Gastroesophageal sphincter (tissue), 3 donors: ENCODE measurements around the gene SLC25A41.

Experiments
- POLR2A ChIP-seq, 2 donors: fragments of 450-650 bp; IDR thresholded peaks; one replicate each; pipeline ENCODE4 v1.6.1; 2017; ENCODE audit warnings: antibody characterized with exemption in 2 of 2, mild to moderate bottlenecking in 2 of 2, moderate library complexity in 1 of 2
- POLR2AphosphoS5 ChIP-seq: sonication (generic); formaldehyde crosslinking; IDR thresholded peaks from one replicate; pipeline ENCODE4 v1.6.1; 2017; ENCODE audit warnings: antibody characterized with exemption
- TF ChIP-seq, protein P1 (sequence below), 4 experiments: fragments of 200-600 bp in 2 of 4; fragments of 450-650 bp in 2 of 4; sonication (generic) in 1 of 4; IDR thresholded peaks; one replicate each; pipeline ENCODE4 v1.5.1; 2017 to 2019; ENCODE audit warnings: antibody characterized with exemption in 4 of 4, mild to moderate bottlenecking in 2 of 4, moderate library complexity in 2 of 4

DNA sequence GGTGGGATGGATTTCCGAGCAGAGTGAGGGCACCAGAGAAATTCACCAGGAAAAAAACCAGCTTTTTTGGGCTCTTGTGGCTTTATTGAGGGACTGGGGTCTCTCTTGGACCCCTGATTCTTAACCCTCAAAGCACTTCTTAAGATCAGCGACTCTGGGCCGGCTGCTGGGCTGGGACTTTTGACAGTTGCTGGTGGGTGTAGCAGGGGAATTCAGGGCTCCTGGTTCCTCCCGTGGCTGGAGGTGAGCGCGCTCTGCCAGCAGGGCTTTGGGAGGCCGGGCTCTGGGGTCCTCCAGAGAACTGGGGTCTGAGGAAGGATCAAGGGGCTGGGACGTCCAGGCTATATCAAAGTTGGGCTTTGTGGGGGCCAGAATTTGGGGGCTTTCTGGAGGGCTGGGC, 33.8 kb upstream of the SLC25A41 start:
- TF ChIP-seq POLR2AphosphoS5 (no peak), POLR2A (IDR thresholded peaks at IDR 0.05) (no peak)
- TF ChIP-seq, protein P1, sequence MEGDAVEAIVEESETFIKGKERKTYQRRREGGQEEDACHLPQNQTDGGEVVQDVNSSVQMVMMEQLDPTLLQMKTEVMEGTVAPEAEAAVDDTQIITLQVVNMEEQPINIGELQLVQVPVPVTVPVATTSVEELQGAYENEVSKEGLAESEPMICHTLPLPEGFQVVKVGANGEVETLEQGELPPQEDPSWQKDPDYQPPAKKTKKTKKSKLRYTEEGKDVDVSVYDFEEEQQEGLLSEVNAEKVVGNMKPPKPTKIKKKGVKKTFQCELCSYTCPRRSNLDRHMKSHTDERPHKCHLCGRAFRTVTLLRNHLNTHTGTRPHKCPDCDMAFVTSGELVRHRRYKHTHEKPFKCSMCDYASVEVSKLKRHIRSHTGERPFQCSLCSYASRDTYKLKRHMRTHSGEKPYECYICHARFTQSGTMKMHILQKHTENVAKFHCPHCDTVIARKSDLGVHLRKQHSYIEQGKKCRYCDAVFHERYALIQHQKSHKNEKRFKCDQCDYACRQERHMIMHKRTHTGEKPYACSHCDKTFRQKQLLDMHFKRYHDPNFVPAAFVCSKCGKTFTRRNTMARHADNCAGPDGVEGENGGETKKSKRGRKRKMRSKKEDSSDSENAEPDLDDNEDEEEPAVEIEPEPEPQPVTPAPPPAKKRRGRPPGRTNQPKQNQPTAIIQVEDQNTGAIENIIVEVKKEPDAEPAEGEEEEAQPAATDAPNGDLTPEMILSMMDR (IDR thresholded peaks at IDR 0.05): no peak
